Keratinocyte (primary cell): ENCODE results near the gene CNN2.
A peak's percentile ranks its signal among the peaks of the same experiment; 100 is the strongest.

Experiments used
- CTCF ChIP-seq, 3 experiments: IDR thresholded peaks in 1 of 3; conservative IDR thresholded peaks in 1 of 3; optimal IDR thresholded peaks in 1 of 3; 2 replicates in 2 of 3; 3 replicates in 1 of 3; pipeline versions ENCODE3 to v1.5.1; 2011; ENCODE audit warnings: low read length in 3 of 3, mild to moderate bottlenecking in 3 of 3, moderate library complexity in 2 of 3, control low read depth in 1 of 3, inconsistent platforms in 1 of 3; ENCODE audit not compliant: insufficient read depth in 2 of 3; ENCODE audit errors: extremely low read depth in 1 of 3
- EZH2 ChIP-seq: IDR thresholded peaks from one replicate; pipeline ENCODE4 v1.6.1; 2012; ENCODE audit warnings: inconsistent platforms, mild to moderate bottlenecking, low read length, moderate library complexity

DNA sequence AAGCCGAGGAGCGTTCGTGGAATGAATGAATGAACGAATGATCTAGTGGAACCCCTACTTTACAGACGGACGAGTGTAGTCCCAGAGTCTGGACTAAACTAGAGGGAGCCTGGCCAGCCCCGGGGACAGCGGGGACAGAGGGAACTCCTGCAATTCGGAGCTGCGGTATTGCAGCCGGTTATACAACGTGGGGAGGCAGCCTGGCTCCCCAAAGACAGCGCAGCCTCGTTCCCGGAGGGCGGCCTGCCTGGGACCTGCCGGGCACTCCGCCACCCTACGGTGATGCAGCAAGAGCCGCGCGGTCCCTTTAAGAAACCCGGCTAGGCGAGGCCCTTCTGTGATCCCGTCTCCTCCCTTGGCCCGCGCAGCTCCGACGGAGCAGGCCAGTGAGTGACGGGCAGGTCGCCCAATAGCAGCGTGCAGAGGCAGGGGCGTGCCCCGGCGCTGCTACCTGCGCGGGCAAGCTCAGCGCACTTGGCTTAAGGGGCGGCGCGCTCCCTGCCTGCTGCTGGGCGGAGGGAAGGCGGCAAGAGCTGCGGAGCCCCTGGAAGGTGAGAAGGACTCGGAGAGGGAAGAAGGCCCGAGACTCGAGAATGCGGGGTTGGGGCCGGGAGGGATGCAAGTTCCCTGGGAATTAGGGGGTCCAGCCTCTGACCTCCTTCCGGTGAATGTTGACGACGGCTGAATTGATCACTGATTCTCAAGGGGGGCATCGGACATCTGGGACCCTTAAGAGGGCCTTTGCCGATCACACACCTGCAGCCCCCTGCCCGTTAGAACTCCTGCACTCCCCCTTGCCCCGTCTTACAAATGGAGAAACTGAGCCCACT is 13.5 kb downstream of the CNN2 start, which contains the start of gene ABCA7:
- TF ChIP-seq CTCF (optimal IDR thresholded peaks at IDR 0.05 in 1 of 3, IDR thresholded peaks at IDR 0.05 in 1 of 3, conservative IDR thresholded peaks at IDR 0.05 in 1 of 3; ENCODE audit: extremely low read depth in 1 of 3, insufficient read depth in 2 of 3, low read length in 3 of 3) (peak in 1 of 3 experiments; percentile 3), EZH2 (no peak)
